SK-N-SH (cell line): ENCODE data around the gene ASCC2. TPM values are rescaled to one million over a fixed set of nuclear protein-coding genes. Genes with fewer than 3 reads are reported as not detected.

Experiments used
- CTCF ChIA-PET: fragments of 300-600, 350-600 bp; formaldehyde crosslinking; extraction: SDS; loops from one replicate; lab custom pipeline; 2021; lab: Yijun Ruan, JAX
- POLR2A ChIA-PET: fragments of 350-600 bp; sonication (Branson Sonifier 250); formaldehyde crosslinking; extraction: SDS; loops from one replicate; lab custom pipeline; 2020; ENCODE audit warnings: antibody characterized with exemption, inconsistent platforms; lab: Yijun Ruan, JAX
- DNase-seq: peaks from one replicate; pipeline ENCODE4 v3.0.0; 2012
- H2AFZ ChIP-seq: fragments of 200-600 bp; sonication (generic); 2 replicates; pipeline ENCODE4 v1.8.1; 2016; ENCODE audit warnings: antibody characterized with exemption, mild to moderate bottlenecking, low read depth
- H3F3A ChIP-seq: fragments of 200-600 bp; sonication (generic); replicated peaks from 2 replicates; pipeline ENCODE3; 2016; ENCODE audit warnings: antibody characterized with exemption, mild to moderate bottlenecking; ENCODE audit not compliant: insufficient read depth
- H3K27ac ChIP-seq, 2 experiments: fragments of 200-500 bp in 1 of 2; fragments of 200-600 bp in 1 of 2; sonication (Bioruptor generic) in 1 of 2; sonication (generic), shearing (Covaris generic) in 1 of 2; 2 replicates each; pipeline versions ENCODE4 v1.5.1 to v1.6.1; 2014 to 2016; ENCODE audit warnings: low read depth in 2 of 2, inconsistent platforms in 1 of 2, low read length in 1 of 2, mild to moderate bottlenecking in 1 of 2, mixed read lengths in 1 of 2
- H3K27me3 ChIP-seq: fragments of 200-600 bp; sonication (generic), shearing (Covaris generic); 2 replicates; pipeline ENCODE4 v1.6.1; 2016; ENCODE audit warnings: mixed run types; ENCODE audit not compliant: insufficient read depth
- H3K36me3 ChIP-seq, 2 experiments: fragments of 200-500 bp in 1 of 2; fragments of 200-600 bp in 1 of 2; sonication (Bioruptor generic) in 1 of 2; sonication (generic) in 1 of 2; replicated peaks in 1 of 2; 2 replicates each; pipeline versions ENCODE3 to v1.5.1; 2014 to 2016; ENCODE audit warnings: low read length in 1 of 2, mild to moderate bottlenecking in 1 of 2; ENCODE audit not compliant: insufficient read depth in 2 of 2, control insufficient read depth in 1 of 2
- H3K4me1 ChIP-seq, 2 experiments: fragments of 200-500 bp in 1 of 2; fragments of 200-600 bp in 1 of 2; sonication (Bioruptor generic) in 1 of 2; sonication (generic), shearing (Covaris generic) in 1 of 2; 2 replicates each; pipeline versions ENCODE4 v1.5.1 to v1.6.1; 2014 to 2016; ENCODE audit warnings: low read depth in 1 of 2, low read length in 1 of 2, mixed run types in 1 of 2; ENCODE audit not compliant: insufficient read depth in 2 of 2, control insufficient read depth in 1 of 2
- H3K4me2 ChIP-seq: fragments of 200-600 bp; sonication (generic), shearing (Covaris generic); 2 replicates; pipeline ENCODE4 v1.6.1; 2017; ENCODE audit warnings: mixed run types
- H3K4me3 ChIP-seq, 2 experiments: fragments of 200-500 bp in 1 of 2; fragments of 200-600 bp in 1 of 2; sonication (Bioruptor generic) in 1 of 2; sonication (generic), shearing (Covaris generic) in 1 of 2; 2 replicates each; pipeline versions ENCODE4 v1.5.1 to v1.8.1; 2014 to 2016; ENCODE audit warnings: low read depth in 2 of 2, inconsistent platforms in 1 of 2, low read length in 1 of 2, mild to moderate bottlenecking in 1 of 2, mixed read lengths in 1 of 2, moderate library complexity in 1 of 2
- H3K79me2 ChIP-seq: fragments of 200-600 bp; sonication (generic); 2 replicates; pipeline ENCODE4 v1.8.1; 2017; ENCODE audit warnings: mild to moderate bottlenecking; ENCODE audit not compliant: insufficient read depth
- H3K9ac ChIP-seq: fragments of 200-600 bp; sonication (generic); 2 replicates; pipeline ENCODE4 v1.6.1; 2017; ENCODE audit warnings: mixed run types
- H3K9me2 ChIP-seq: fragments of 200-600 bp; sonication (generic); 2 replicates; pipeline ENCODE4 v1.6.1; 2017; ENCODE audit warnings: mixed run types
- H3K9me3 ChIP-seq: fragments of 200-600 bp; sonication (generic); 2 replicates; pipeline ENCODE4 v1.6.1; 2017; ENCODE audit warnings: mixed run types, mild to moderate bottlenecking, moderate library complexity
- H4K20me1 ChIP-seq: fragments of 200-600 bp; sonication (generic); 2 replicates; pipeline ENCODE4 v1.6.1; 2017; ENCODE audit warnings: mild to moderate bottlenecking, mixed run types; ENCODE audit not compliant: insufficient read depth
- CTCF ChIP-seq: fragments of 200-600 bp; sonication (generic); IDR thresholded peaks from 2 replicates; pipeline ENCODE4 v1.6.1; 2017; ENCODE audit warnings: antibody characterized with exemption, mild to moderate bottlenecking, moderate library complexity
- ELF1 ChIP-seq: IDR thresholded peaks from 2 replicates; pipeline ENCODE4 v1.4.0; 2012
- EP300 ChIP-seq, 2 experiments: IDR thresholded peaks; 2 replicates each; pipeline versions ENCODE4 v1.4.0 to v1.6.1; 2012; ENCODE audit warnings: borderline replicate concordance in 1 of 2, low read depth in 1 of 2, low read length in 1 of 2
- EZH2phosphoT487 ChIP-seq: fragments of 200-600 bp; sonication (generic); IDR thresholded peaks from 2 replicates; pipeline ENCODE4 v1.6.1; 2017; ENCODE audit warnings: low read depth, mixed run types, mild to moderate bottlenecking, antibody characterized with exemption, moderate library complexity, borderline replicate concordance
- FOSL2 ChIP-seq: IDR thresholded peaks from 2 replicates; pipeline ENCODE4 v1.4.0; 2012; ENCODE audit warnings: low read depth, mild to moderate bottlenecking, moderate library complexity, borderline replicate concordance
- GATA2 ChIP-seq: sonication (generic); formaldehyde crosslinking; IDR thresholded peaks from 2 replicates; pipeline ENCODE4 v1.5.0; 2020; ENCODE audit warnings: mild to moderate bottlenecking, missing genetic modification reagents
- JUND ChIP-seq: IDR thresholded peaks from 2 replicates; pipeline ENCODE4 v1.4.0; 2012
- MEF2A ChIP-seq: IDR thresholded peaks from 2 replicates; pipeline ENCODE4 v1.4.0; 2012; ENCODE audit warnings: low read depth, borderline replicate concordance
- RAD21 ChIP-seq: IDR thresholded peaks from 2 replicates; pipeline ENCODE4 v1.6.1; 2012; ENCODE audit warnings: mild to moderate bottlenecking, low read length
- REST ChIP-seq: IDR thresholded peaks from 2 replicates; pipeline ENCODE4 v1.6.1; 2012; ENCODE audit warnings: mild to moderate bottlenecking, low read depth, low read length, moderate library complexity
- RFX5 ChIP-seq: IDR thresholded peaks from 2 replicates; pipeline ENCODE4 v1.6.1; 2012; ENCODE audit warnings: mild to moderate bottlenecking, improper control_type of control experiment, low read length
- SIN3A ChIP-seq: IDR thresholded peaks from 2 replicates; pipeline ENCODE4 v1.6.1; 2012; ENCODE audit warnings: low read depth, mild to moderate bottlenecking, low read length, moderate library complexity, borderline replicate concordance
- TCF12 ChIP-seq: IDR thresholded peaks from 2 replicates; pipeline ENCODE4 v1.4.0; 2012
- USF1 ChIP-seq: IDR thresholded peaks from 2 replicates; pipeline ENCODE4 v1.4.0; 2012; ENCODE audit warnings: low read depth, borderline replicate concordance
- USF2 ChIP-seq: fragments of 150-350 bp; IDR thresholded peaks from 2 replicates; pipeline ENCODE4 v1.6.1; 2017; ENCODE audit warnings: antibody characterized with exemption, low read length, low read depth, borderline replicate concordance
- WGBS: methylation state at CpG from one replicate; pipeline ENCODE4 v1.1.6; 2017; ENCODE audit warnings: low lambda C conversion rate; 5-methylcytosine and 5-hydroxymethylcytosine counted together
- polyA plus RNA-seq, 3 experiments: library from polyadenylated mRNA; depleted of rRNA; stranded (reverse); fragments of >200 nt; gene quantifications; 2 replicates each; pipeline ENCODE4 v1.2.3, GENCODE V29; 2012

Gene ASCC2
- polyA plus RNA-seq, 1 of the 3 experiments (the other 2 are of a cell fraction): 82.0 TPM

GRCh38 chr22:29810216-29810615 is 27.9 kb downstream of the ASCC2 start (continued):
- TF ChIP-seq REST (no peak), GATA2 (CRISPR knock-in tag) (no peak), CTCF (no peak), RFX5 (no peak), ELF1 (no peak)
- TF ChIP-seq, all 33 proteins: peak for 0

GRCh38 chr22:29806196-29806595 is 31.9 kb downstream of the ASCC2 start:
- WGBS: 84% methylated on average over 3 of the region's 6 CpGs
- H3K4me3 ChIP-seq: no peak overlapping the region
- H3K4me1 ChIP-seq: no peaks in the 10 kb centered on the region
- no peak for DNase-seq
- H3K9me3 ChIP-seq: no peaks in the 10 kb centered on the region
- H3K4me2 ChIP-seq: no peak overlapping the region
- peaks cover 36 to 62% of the 10 kb centered on the region in 2 experiments for H3K36me3 ChIP-seq
- H3K9me2 ChIP-seq: no peaks in the 10 kb centered on the region
- no peak overlapping the region for H3K27ac ChIP-seq
- no peaks in the 10 kb centered on the region for H3F3A ChIP-seq
- ChIA-PET POLR2A (no interaction called here), CTCF (interaction anchor here (0.9 to 1.3 kb wide), 3 partner anchors 12 to 279 kb away, joined by 3 read pairs; no protein-coding TSS in a partner anchor)
- no peaks in the 10 kb centered on the region for H3K27me3 ChIP-seq
- no peak overlapping the region for H3K9ac ChIP-seq
- no peak overlapping the region for H2AFZ ChIP-seq
- H4K20me1 ChIP-seq: no peaks in the 10 kb centered on the region
- H3K79me2 ChIP-seq: no peaks in the 10 kb centered on the region
- no peak for TF ChIP-seq USF1
- no peak for TF ChIP-seq EP300 (IDR thresholded peaks at IDR 0.05; ENCODE audit: borderline replicate concordance in 1 of 2, low read depth in 1 of 2, low read length in 1 of 2)
- no peak for TF ChIP-seq JUND
- no peak for TF ChIP-seq MEF2A
- TF ChIP-seq CTCF: no peak
- no peak for TF ChIP-seq FOSL2
- TF ChIP-seq EZH2phosphoT487: no peak
- no peak for TF ChIP-seq SIN3A
- TF ChIP-seq USF2: no peak
- TF ChIP-seq TCF12: no peak
- no peak for TF ChIP-seq REST
- no peak for TF ChIP-seq RAD21
